Loucy (cell line): ENCODE data around the gene SPSB1.

Experiments
- H2AFZ ChIP-seq: fragments of 200-600 bp; sonication (generic); 2 replicates; pipeline ENCODE4 v1.6.0; 2016; ENCODE audit warnings: antibody characterized with exemption, mild to moderate bottlenecking, low read length, moderate library complexity
- H3F3A ChIP-seq: fragments of 200-600 bp; 2 replicates; pipeline ENCODE4 v1.6.0; 2016; ENCODE audit warnings: antibody characterized with exemption, low read depth, mild to moderate bottlenecking
- H3K27me3 ChIP-seq: fragments of 200-600 bp; sonication (generic); 2 replicates; pipeline ENCODE4 v1.6.1; 2014; ENCODE audit warnings: low read length, mild to moderate bottlenecking; ENCODE audit not compliant: insufficient read depth, poor library complexity, severe bottlenecking
- H3K36me3 ChIP-seq: fragments of 200-600 bp; sonication (generic); 2 replicates; pipeline ENCODE4 v1.6.1; 2016; ENCODE audit warnings: low read length; ENCODE audit not compliant: insufficient read depth
- H3K4me1 ChIP-seq: fragments of 200-600 bp; sonication (generic); 2 replicates; pipeline ENCODE4 v1.5.1; 2014; ENCODE audit warnings: low read length, mild to moderate bottlenecking; ENCODE audit not compliant: insufficient read depth, poor library complexity, severe bottlenecking
- H3K4me2 ChIP-seq: fragments of 200-600 bp; sonication (generic); 2 replicates; pipeline ENCODE4 v1.6.0; 2014; ENCODE audit warnings: antibody characterized with exemption, low read length, low read depth, mild to moderate bottlenecking; ENCODE audit not compliant: poor library complexity, severe bottlenecking
- H3K4me3 ChIP-seq: fragments of 200-600 bp; sonication (generic); 2 replicates; pipeline ENCODE4 v1.5.1; 2014; ENCODE audit warnings: low read length, mild to moderate bottlenecking, mixed read lengths; ENCODE audit not compliant: poor library complexity, severe bottlenecking
- H3K79me2 ChIP-seq: fragments of 200-600 bp; sonication (generic); 2 replicates; pipeline ENCODE4 v1.6.1; 2014; ENCODE audit warnings: low read length; ENCODE audit not compliant: insufficient read depth
- H3K9ac ChIP-seq: fragments of 200-600 bp; sonication (generic); 2 replicates; pipeline ENCODE4 v1.6.0; 2014; ENCODE audit warnings: mild to moderate bottlenecking, low read depth, low read length, moderate library complexity; ENCODE audit not compliant: poor library complexity, severe bottlenecking
- H3K9me2 ChIP-seq: fragments of 200-600 bp; sonication (generic); replicated peaks from 2 replicates; pipeline ENCODE4 v1.6.1; 2016; ENCODE audit warnings: low read depth, low read length, mixed read lengths
- H3K9me3 ChIP-seq: fragments of 200-600 bp; sonication (generic); 2 replicates; pipeline ENCODE4 v1.6.1; 2014; ENCODE audit warnings: mild to moderate bottlenecking, antibody characterized with exemption, low read length, low read depth; ENCODE audit not compliant: insufficient read depth
- H4K20me1 ChIP-seq: fragments of 200-600 bp; sonication (generic); 2 replicates; pipeline ENCODE4 v1.6.0; 2014; ENCODE audit warnings: antibody characterized with exemption, low read length, mild to moderate bottlenecking; ENCODE audit not compliant: insufficient read depth, poor library complexity, severe bottlenecking
- EZH2phosphoT487 ChIP-seq: fragments of 200-600 bp; IDR thresholded peaks from 2 replicates; pipeline ENCODE4 v1.6.1; 2018; ENCODE audit warnings: antibody characterized with exemption, mild to moderate bottlenecking, moderate library complexity, borderline replicate concordance
- TF ChIP-seq, protein P1 (sequence below): fragments of 200-600 bp; sonication (generic); conservative IDR thresholded peaks from 2 replicates; pipeline ENCODE4 v1.5.1; 2014; ENCODE audit warnings: mild to moderate bottlenecking, antibody characterized with exemption, low read length

SPSB1 gene

GRCh38 chr1:9281071-9281827 is 11.4 kb upstream of the SPSB1 start:
- Histone ChIP-seq H3K9ac (peak overlapping the region; percentile 29), H3K4me1 (peaks cover 54% of the 10 kb centered on the region), H2AFZ (no peak overlapping the region), H3K79me2 (no peaks in the 10 kb centered on the region), H3K4me2 (peak overlapping the region; percentile 26), H3F3A (no peaks in the 10 kb centered on the region), H4K20me1 (no peaks in the 10 kb centered on the region), H3K4me3 (no peak overlapping the region), H3K36me3 (no peaks in the 10 kb centered on the region), H3K9me3 (0 out of 2 replicates have a peak, but pooled peaks cover 3% of the 10 kb centered on the region), H3K9me2 (no peaks in the 10 kb centered on the region), H3K27me3 (no peaks in the 10 kb centered on the region)
- no peak for TF ChIP-seq EZH2phosphoT487
- TF ChIP-seq, protein P1, sequence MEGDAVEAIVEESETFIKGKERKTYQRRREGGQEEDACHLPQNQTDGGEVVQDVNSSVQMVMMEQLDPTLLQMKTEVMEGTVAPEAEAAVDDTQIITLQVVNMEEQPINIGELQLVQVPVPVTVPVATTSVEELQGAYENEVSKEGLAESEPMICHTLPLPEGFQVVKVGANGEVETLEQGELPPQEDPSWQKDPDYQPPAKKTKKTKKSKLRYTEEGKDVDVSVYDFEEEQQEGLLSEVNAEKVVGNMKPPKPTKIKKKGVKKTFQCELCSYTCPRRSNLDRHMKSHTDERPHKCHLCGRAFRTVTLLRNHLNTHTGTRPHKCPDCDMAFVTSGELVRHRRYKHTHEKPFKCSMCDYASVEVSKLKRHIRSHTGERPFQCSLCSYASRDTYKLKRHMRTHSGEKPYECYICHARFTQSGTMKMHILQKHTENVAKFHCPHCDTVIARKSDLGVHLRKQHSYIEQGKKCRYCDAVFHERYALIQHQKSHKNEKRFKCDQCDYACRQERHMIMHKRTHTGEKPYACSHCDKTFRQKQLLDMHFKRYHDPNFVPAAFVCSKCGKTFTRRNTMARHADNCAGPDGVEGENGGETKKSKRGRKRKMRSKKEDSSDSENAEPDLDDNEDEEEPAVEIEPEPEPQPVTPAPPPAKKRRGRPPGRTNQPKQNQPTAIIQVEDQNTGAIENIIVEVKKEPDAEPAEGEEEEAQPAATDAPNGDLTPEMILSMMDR = no peak

DNA sequence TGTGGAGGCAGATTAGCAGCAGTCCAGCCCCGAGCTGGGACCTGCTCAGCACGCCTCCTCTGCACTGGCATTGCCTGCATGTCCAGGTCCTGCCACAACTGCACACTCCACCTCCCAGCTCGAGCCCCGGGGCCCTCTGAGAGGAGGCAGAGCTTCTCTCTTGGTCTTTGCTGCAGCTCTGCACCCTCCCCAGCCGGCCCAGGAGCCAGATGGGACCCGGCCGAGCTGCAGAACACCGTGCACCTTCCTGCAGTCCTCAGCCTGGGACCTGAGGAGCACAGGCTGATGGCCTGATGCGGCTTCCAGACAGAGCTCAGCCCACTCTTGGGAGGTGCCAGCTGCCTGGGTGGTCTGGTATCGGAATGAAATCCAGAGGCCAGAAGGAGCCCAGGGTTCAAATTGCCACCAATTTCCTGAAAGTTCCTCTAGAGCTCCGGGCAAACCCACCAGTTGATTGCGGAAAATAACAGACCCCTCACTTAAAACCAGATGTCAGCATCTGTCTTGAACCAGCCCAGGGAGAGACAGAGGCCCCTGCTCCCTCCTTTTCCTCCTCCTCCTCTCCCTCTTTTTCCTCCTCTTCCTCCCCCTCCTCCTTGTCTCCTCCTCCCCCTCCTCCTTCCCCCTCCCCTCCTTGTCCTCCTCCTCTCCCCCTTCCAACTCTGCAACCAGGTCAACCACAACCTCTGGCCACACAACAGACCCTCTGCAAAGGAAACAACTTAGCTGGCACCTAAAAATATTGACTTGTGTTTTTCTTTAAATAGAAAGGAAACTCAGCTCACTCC is 10.6 kb upstream of the SPSB1 start:
- Histone ChIP-seq H3K9me2 (no peaks in the 10 kb centered on the region), H3K9me3 (0 out of 2 replicates have a peak, but pooled peaks cover 3% of the 10 kb centered on the region), H3K36me3 (no peaks in the 10 kb centered on the region), H3K4me3 (peak overlapping the region; percentile 47), H2AFZ (0 out of 2 replicates have a peak overlapping the region, but pooled peaks have one; percentile 37), H3K4me2 (peak overlapping the region; percentile 70), H3K4me1 (peaks cover 54% of the 10 kb centered on the region), H3K79me2 (no peaks in the 10 kb centered on the region), H3F3A (no peaks in the 10 kb centered on the region), H4K20me1 (no peaks in the 10 kb centered on the region), H3K9ac (peak overlapping the region; percentile 60), H3K27me3 (no peaks in the 10 kb centered on the region)
- TF ChIP-seq EZH2phosphoT487 = no peak
- TF ChIP-seq, protein P1 = no peak

DNA sequence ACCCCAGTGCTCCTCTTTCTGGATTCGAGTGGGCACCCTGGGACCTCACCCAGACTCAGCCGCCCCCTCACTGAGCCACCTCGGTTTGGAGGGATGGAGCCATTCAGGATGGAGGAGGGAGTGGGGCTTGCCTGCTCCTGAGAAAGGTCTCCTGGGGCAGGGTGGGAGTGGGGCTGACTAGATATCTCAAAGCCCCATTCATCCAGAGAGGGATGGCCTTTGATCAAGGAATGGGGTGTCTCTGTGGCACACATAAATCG is 10.1 kb upstream of the SPSB1 start:
- no peak overlapping the region for H2AFZ ChIP-seq
- no peaks in the 10 kb centered on the region for H3K27me3 ChIP-seq
- peaks cover 54% of the 10 kb centered on the region for H3K4me1 ChIP-seq
- H3K4me2 ChIP-seq = peak overlapping the region; percentile 70
- peak overlapping the region; percentile 47 for H3K4me3 ChIP-seq
- H3F3A ChIP-seq = no peaks in the 10 kb centered on the region
- H3K79me2 ChIP-seq = no peaks in the 10 kb centered on the region
- 0 out of 2 replicates have a peak, but pooled peaks cover 3% of the 10 kb centered on the region for H3K9me3 ChIP-seq
- H3K9ac ChIP-seq = peak overlapping the region; percentile 60
- H3K9me2 ChIP-seq = no peaks in the 10 kb centered on the region
- no peaks in the 10 kb centered on the region for H4K20me1 ChIP-seq
- TF ChIP-seq, protein P1 = no peak
- TF ChIP-seq EZH2phosphoT487 = no peak
- H3K36me3 ChIP-seq = no peaks in the 10 kb centered on the region
